GM12875 (cell line): ENCODE results near the gene DGCR6L.

Experiments used
- H3K4me3 ChIP-seq: one replicate; pipeline ENCODE4 v1.5.1; 2011; ENCODE audit warnings: low read depth, low read length, control low read depth
- CTCF ChIP-seq: IDR thresholded peaks from 2 replicates; pipeline ENCODE4 v1.5.1; 2011; ENCODE audit warnings: low read depth, mild to moderate bottlenecking, control low read depth, inconsistent platforms, low read length, moderate library complexity, borderline replicate concordance; ENCODE audit not compliant: insufficient read depth

DGCR6L gene

GRCh38 chr22:20296598-20296997 lies 23.3 kb downstream of the DGCR6L start:
- TF ChIP-seq CTCF, result no peak
- no peak overlapping the region for H3K4me3 ChIP-seq

GRCh38 chr22:20295262-20296064 lies 24.4 kb downstream of the DGCR6L start:
- H3K4me3 ChIP-seq, result no peak overlapping the region
- TF ChIP-seq CTCF, result no peak

- TF ChIP-seq CTCF, result no peak
- H3K4me3 ChIP-seq, result no peak overlapping the region
These were observed 27.1 kb downstream of the DGCR6L start for GRCh38 chr22:20292673-20293232.

GRCh38 chr22:20292108-20292507 lies 27.8 kb downstream of the DGCR6L start:
- H3K4me3 ChIP-seq, result no peak overlapping the region
- TF ChIP-seq CTCF, result no peak

GRCh38 chr22:20291604-20292063 lies 28.2 kb downstream of the DGCR6L start:
- H3K4me3 ChIP-seq, result no peak overlapping the region
- TF ChIP-seq CTCF, result no peak

GRCh38 chr22:20291249-20291586 lies 28.6 kb downstream of the DGCR6L start:
- no peak for TF ChIP-seq CTCF
- no peak overlapping the region for H3K4me3 ChIP-seq
